Neural cell (in vitro differentiated cells): Measurements from ENCODE around the gene GTPBP2. TPM values are rescaled to one million over a fixed set of nuclear protein-coding genes. Genes with fewer than 3 reads are reported as not detected.

Experiments
- H2AFZ ChIP-seq: fragments of 200-600, 300-800 bp; sonication (generic), shearing (Covaris generic); 2 replicates; pipeline ENCODE4 v1.6.0; 2014; ENCODE audit warnings: low read depth, mild to moderate bottlenecking, antibody characterized with exemption, low read length, moderate library complexity
- H3F3A ChIP-seq: fragments of 200-600 bp; shearing (Covaris generic); 2 replicates; pipeline ENCODE4 v1.6.1; 2016; ENCODE audit warnings: mild to moderate bottlenecking, moderate library complexity, mixed read lengths, antibody characterized with exemption, low read length; ENCODE audit not compliant: insufficient read depth, poor library complexity, severe bottlenecking
- H3K27ac ChIP-seq: fragments of 200-600, 300-800 bp; sonication (generic), shearing (Covaris generic); 2 replicates; pipeline ENCODE4 v1.5.1; 2014; ENCODE audit warnings: mild to moderate bottlenecking, low read length, moderate library complexity
- H3K27me3 ChIP-seq: fragments of 300-800, 200-600 bp; sonication (generic), shearing (Covaris generic); 2 replicates; pipeline ENCODE4 v1.6.0; 2014; ENCODE audit warnings: mild to moderate bottlenecking, low read depth, low read length, moderate library complexity; ENCODE audit not compliant: insufficient read depth
- H3K36me3 ChIP-seq: fragments of 300-800, 200-600 bp; sonication (generic), shearing (Covaris generic); 2 replicates; pipeline ENCODE4 v1.5.1; 2014; ENCODE audit warnings: mild to moderate bottlenecking, antibody characterized with exemption, low read length, moderate library complexity; ENCODE audit not compliant: insufficient read depth
- H3K4me2 ChIP-seq: fragments of 300-800, 200-600 bp; sonication (generic), shearing (Covaris generic); 2 replicates; pipeline ENCODE4 v1.6.0; 2014; ENCODE audit warnings: mild to moderate bottlenecking, low read length
- H3K4me3 ChIP-seq: fragments of 300-800, 200-600 bp; sonication (generic), shearing (Covaris generic); 2 replicates; pipeline ENCODE4 v1.5.1; 2014; ENCODE audit warnings: mild to moderate bottlenecking, low read length, moderate library complexity
- H3K79me2 ChIP-seq: fragments of 200-600 bp; shearing (Covaris generic); replicated peaks from 2 replicates; pipeline ENCODE4 v1.6.0; 2014; ENCODE audit warnings: mild to moderate bottlenecking, low read length, moderate library complexity; ENCODE audit not compliant: insufficient read depth
- H3K9ac ChIP-seq: fragments of 300-800, 200-600 bp; sonication (generic), shearing (Covaris generic); 2 replicates; pipeline ENCODE4 v1.6.1; 2016; ENCODE audit warnings: mild to moderate bottlenecking, low read length, mixed read lengths
- H3K9me2 ChIP-seq: fragments of 200-600 bp; shearing (Covaris generic); 2 replicates; pipeline ENCODE4 v1.6.1; 2016; ENCODE audit warnings: mild to moderate bottlenecking, low read length, mixed read lengths; ENCODE audit not compliant: insufficient read depth
- H3K9me3 ChIP-seq: fragments of 200-600, 300-800 bp; sonication (generic), shearing (Covaris generic); 2 replicates; pipeline ENCODE4 v1.6.1; 2016; ENCODE audit warnings: mild to moderate bottlenecking, mixed run types, low read length, moderate library complexity, mixed read lengths
- H4K20me1 ChIP-seq: fragments of 200-600 bp; shearing (Covaris generic); 2 replicates; pipeline ENCODE4 v1.6.1; 2016; ENCODE audit warnings: mild to moderate bottlenecking, mixed run types; ENCODE audit not compliant: insufficient read depth
- EP300 ChIP-seq: fragments of 450-650 bp; conservative IDR thresholded peaks from 2 replicates; pipeline ENCODE4 v1.6.1; 2014; ENCODE audit warnings: antibody characterized with exemption, mild to moderate bottlenecking, moderate library complexity; ENCODE audit not compliant: poor library complexity, severe bottlenecking
- EZH2 ChIP-seq: fragments of 200-600, 300-800 bp; shearing (Covaris generic), sonication (generic); IDR thresholded peaks from 2 replicates; pipeline ENCODE4 v1.6.1; 2014; ENCODE audit warnings: antibody characterized with exemption, low read length, borderline replicate concordance, mild to moderate bottlenecking; ENCODE audit not compliant: insufficient read depth, poor library complexity, severe bottlenecking
- MXI1 ChIP-seq: fragments of 450-650 bp; conservative IDR thresholded peaks from 2 replicates; pipeline ENCODE4 v1.6.1; 2014; ENCODE audit warnings: antibody characterized with exemption, mild to moderate bottlenecking; ENCODE audit not compliant: poor library complexity, severe bottlenecking
- POLR2AphosphoS5 ChIP-seq: IDR thresholded peaks from 2 replicates; pipeline ENCODE4 v1.6.1; 2012
- RAD21 ChIP-seq: fragments of 450-650 bp; conservative IDR thresholded peaks from 2 replicates; pipeline ENCODE4 v1.6.1; 2014; ENCODE audit warnings: antibody characterized with exemption, mild to moderate bottlenecking, moderate library complexity
- SMC3 ChIP-seq: fragments of 450-650 bp; conservative IDR thresholded peaks from 2 replicates; pipeline ENCODE4 v1.6.1; 2014; ENCODE audit warnings: antibody characterized with exemption, mild to moderate bottlenecking, moderate library complexity; ENCODE audit not compliant: poor library complexity
- TAF1 ChIP-seq: IDR thresholded peaks from 2 replicates; pipeline ENCODE4 v1.6.1; 2012; ENCODE audit warnings: low read depth
- polyA plus RNA-seq: library from polyadenylated mRNA; depleted of rRNA; stranded (reverse); fragments of >200 nt; gene quantifications from 2 replicates; pipeline ENCODE4 v1.2.3, GENCODE V29; 2014
- TF ChIP-seq, protein P1 (sequence below): fragments of 450-650 bp; IDR thresholded peaks from 2 replicates; pipeline ENCODE4 v1.5.1; 2014; ENCODE audit warnings: antibody characterized with exemption, mild to moderate bottlenecking, moderate library complexity; ENCODE audit not compliant: poor library complexity, severe bottlenecking
- TF ChIP-seq, protein P2 (sequence below): IDR thresholded peaks from 2 replicates; pipeline ENCODE4 v1.6.1; 2012; ENCODE audit warnings: borderline replicate concordance

The GTPBP2 gene
- polyA plus RNA-seq, 1 donor from 2014 or later = 103 TPM

DNA sequence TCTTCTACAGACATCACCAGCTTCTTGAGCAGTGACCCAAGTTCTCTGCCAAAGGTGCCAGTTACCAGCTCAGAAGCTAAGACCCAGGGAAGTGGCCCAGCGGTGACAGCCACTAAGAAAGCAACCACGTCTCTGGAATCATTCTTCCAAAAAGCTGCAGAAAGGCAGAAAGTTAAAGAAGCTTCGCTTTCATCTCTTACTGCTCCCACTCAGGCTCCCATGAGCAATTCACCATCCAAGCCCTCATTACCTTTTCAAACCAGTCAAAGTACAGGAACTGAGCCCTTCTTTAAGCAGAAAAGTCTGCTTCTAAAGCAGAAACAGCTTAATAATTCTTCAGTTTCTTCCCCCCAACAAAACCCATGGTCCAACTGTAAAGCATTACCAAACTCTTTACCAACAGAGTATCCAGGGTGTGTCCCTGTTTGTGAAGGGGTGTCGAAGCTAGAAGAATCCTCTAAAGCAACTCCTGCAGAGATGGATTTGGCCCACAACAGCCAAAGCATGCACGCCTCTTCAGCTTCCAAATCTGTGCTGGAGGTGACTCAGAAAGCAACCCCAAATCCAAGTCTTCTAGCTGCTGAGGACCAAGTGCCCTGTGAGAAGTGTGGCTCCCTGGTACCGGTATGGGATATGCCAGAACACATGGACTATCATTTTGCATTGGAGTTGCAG, 15.2 kb downstream of the GTPBP2 start:
- Histone ChIP-seq H3K27ac (no peak overlapping the region), H4K20me1 (no peaks in the 10 kb centered on the region), H3K4me3 (no peak overlapping the region), H3K4me2 (no peak overlapping the region), H2AFZ (no peak overlapping the region), H3K36me3 (no peaks in the 10 kb centered on the region), H3F3A (no peaks in the 10 kb centered on the region), H3K79me2 (no peaks in the 10 kb centered on the region), H3K9me3 (no peaks in the 10 kb centered on the region), H3K27me3 (no peaks in the 10 kb centered on the region), H3K9ac (no peak overlapping the region), H3K9me2 (no peaks in the 10 kb centered on the region)
- TF ChIP-seq, protein P1, sequence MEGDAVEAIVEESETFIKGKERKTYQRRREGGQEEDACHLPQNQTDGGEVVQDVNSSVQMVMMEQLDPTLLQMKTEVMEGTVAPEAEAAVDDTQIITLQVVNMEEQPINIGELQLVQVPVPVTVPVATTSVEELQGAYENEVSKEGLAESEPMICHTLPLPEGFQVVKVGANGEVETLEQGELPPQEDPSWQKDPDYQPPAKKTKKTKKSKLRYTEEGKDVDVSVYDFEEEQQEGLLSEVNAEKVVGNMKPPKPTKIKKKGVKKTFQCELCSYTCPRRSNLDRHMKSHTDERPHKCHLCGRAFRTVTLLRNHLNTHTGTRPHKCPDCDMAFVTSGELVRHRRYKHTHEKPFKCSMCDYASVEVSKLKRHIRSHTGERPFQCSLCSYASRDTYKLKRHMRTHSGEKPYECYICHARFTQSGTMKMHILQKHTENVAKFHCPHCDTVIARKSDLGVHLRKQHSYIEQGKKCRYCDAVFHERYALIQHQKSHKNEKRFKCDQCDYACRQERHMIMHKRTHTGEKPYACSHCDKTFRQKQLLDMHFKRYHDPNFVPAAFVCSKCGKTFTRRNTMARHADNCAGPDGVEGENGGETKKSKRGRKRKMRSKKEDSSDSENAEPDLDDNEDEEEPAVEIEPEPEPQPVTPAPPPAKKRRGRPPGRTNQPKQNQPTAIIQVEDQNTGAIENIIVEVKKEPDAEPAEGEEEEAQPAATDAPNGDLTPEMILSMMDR = no peak
- TF ChIP-seq TAF1 (no peak), RAD21 (no peak), EZH2 (no peak), SMC3 (no peak), EP300 (no peak), POLR2AphosphoS5 (no peak), MXI1 (no peak)
- TF ChIP-seq, protein P2, sequence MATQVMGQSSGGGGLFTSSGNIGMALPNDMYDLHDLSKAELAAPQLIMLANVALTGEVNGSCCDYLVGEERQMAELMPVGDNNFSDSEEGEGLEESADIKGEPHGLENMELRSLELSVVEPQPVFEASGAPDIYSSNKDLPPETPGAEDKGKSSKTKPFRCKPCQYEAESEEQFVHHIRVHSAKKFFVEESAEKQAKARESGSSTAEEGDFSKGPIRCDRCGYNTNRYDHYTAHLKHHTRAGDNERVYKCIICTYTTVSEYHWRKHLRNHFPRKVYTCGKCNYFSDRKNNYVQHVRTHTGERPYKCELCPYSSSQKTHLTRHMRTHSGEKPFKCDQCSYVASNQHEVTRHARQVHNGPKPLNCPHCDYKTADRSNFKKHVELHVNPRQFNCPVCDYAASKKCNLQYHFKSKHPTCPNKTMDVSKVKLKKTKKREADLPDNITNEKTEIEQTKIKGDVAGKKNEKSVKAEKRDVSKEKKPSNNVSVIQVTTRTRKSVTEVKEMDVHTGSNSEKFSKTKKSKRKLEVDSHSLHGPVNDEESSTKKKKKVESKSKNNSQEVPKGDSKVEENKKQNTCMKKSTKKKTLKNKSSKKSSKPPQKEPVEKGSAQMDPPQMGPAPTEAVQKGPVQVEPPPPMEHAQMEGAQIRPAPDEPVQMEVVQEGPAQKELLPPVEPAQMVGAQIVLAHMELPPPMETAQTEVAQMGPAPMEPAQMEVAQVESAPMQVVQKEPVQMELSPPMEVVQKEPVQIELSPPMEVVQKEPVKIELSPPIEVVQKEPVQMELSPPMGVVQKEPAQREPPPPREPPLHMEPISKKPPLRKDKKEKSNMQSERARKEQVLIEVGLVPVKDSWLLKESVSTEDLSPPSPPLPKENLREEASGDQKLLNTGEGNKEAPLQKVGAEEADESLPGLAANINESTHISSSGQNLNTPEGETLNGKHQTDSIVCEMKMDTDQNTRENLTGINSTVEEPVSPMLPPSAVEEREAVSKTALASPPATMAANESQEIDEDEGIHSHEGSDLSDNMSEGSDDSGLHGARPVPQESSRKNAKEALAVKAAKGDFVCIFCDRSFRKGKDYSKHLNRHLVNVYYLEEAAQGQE = no peak

DNA sequence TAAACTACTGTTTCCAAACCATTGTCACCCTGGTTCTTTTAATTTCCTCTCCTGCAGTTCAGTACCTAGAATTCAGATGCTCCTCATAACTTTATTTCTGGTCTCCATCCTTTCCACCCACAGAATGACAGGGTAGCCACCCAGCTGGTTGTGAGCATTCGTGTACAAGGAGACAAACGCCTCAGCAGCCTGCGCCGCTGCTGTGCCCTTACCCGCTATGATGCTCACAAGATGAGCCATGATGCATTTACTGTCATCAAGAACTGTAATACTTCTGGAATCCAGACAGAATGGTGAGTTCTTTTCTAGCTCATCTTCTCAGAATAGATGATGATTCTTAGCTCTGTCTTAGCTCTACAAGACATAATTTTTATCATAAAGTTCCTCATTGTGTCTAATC, 18.6 kb downstream of the GTPBP2 start:
- no peaks in the 10 kb centered on the region for H3K9me3 ChIP-seq
- no peaks in the 10 kb centered on the region for H3K36me3 ChIP-seq
- H2AFZ ChIP-seq = no peak overlapping the region
- no peak overlapping the region for H3K4me2 ChIP-seq
- no peaks in the 10 kb centered on the region for H3K9me2 ChIP-seq
- no peak overlapping the region for H3K4me3 ChIP-seq
- no peaks in the 10 kb centered on the region for H3K27me3 ChIP-seq
- H3K79me2 ChIP-seq = no peaks in the 10 kb centered on the region
- no peaks in the 10 kb centered on the region for H4K20me1 ChIP-seq
- no peak overlapping the region for H3K27ac ChIP-seq
- no peak overlapping the region for H3K9ac ChIP-seq
- no peak for TF ChIP-seq TAF1
- H3F3A ChIP-seq = no peaks in the 10 kb centered on the region
